IPS-20b (cell line): ENCODE results near the gene PCDHGA7.
A peak's percentile ranks its signal among the peaks of the same experiment; 100 is the strongest.
"Not testable (repeated sequence)": the region's sequence is repeated elsewhere in the genome, so short reads cannot be mapped to it uniquely, and the experiment has no call there.

Source experiments
- H3K27ac ChIP-seq: one replicate; pipeline ENCODE4 v1.5.1; 2013; ENCODE audit warnings: low read length
- H3K27me3 ChIP-seq: 2 replicates; pipeline ENCODE4 v1.6.1; 2013; ENCODE audit warnings: mild to moderate bottlenecking, low read length, inconsistent platforms; ENCODE audit not compliant: insufficient read depth
- H3K36me3 ChIP-seq: 2 replicates; pipeline ENCODE4 v1.6.1; 2013; ENCODE audit warnings: low read depth, mild to moderate bottlenecking, inconsistent platforms, low read length, moderate library complexity; ENCODE audit not compliant: insufficient read depth
- H3K4me1 ChIP-seq: 2 replicates; pipeline ENCODE4 v1.6.1; 2013; ENCODE audit warnings: mild to moderate bottlenecking, control low read depth, inconsistent platforms, low read length, moderate library complexity; ENCODE audit not compliant: insufficient read depth
- H3K4me3 ChIP-seq: 2 replicates; pipeline ENCODE4 v1.5.1; 2013; ENCODE audit warnings: mild to moderate bottlenecking, low read length, inconsistent platforms
- H3K9ac ChIP-seq: 2 replicates; pipeline ENCODE4 v1.6.1; 2013; ENCODE audit warnings: low read depth, mild to moderate bottlenecking, inconsistent platforms, low read length, moderate library complexity
- H3K9me3 ChIP-seq: 2 replicates; pipeline ENCODE4 v1.6.1; 2013; ENCODE audit warnings: mild to moderate bottlenecking, low read depth, low read length, inconsistent platforms; ENCODE audit not compliant: insufficient read depth

PCDHGA7 gene

GRCh38 chr5:141409598-141410306 is 27.2 kb downstream of the PCDHGA7 start:
- Histone ChIP-seq H3K36me3 (no peaks in the 10 kb centered on the region), H3K9me3 (peaks cover 27% of the 10 kb centered on the region), H3K27ac (no peak overlapping the region), H3K4me1 (no peaks in the 10 kb centered on the region), H3K27me3 (peaks cover 12% of the 10 kb centered on the region), H3K4me3 (no peak overlapping the region), H3K9ac (no peak overlapping the region)

GRCh38 chr5:141411575-141411974 is 29.0 kb downstream of the PCDHGA7 start:
- no peak overlapping the region for H3K27ac ChIP-seq

GRCh38 chr5:141412854-141413539 is 30.5 kb downstream of the PCDHGA7 start, which contains the start of gene PCDHGA10:
PCDHGA10 (plus strand) TSS chr5:141412987; CDS start chr5:141413176, 189 bp downstream.
- H3K36me3 ChIP-seq = no peaks in the 10 kb centered on the region

More at GRCh38 chr5:141411575-141411974, 29.0 kb downstream of the PCDHGA7 start:
- no peak overlapping the region for H3K9ac ChIP-seq
- H3K27me3 ChIP-seq = peaks cover 12% of the 10 kb centered on the region
- no peaks in the 10 kb centered on the region for H3K36me3 ChIP-seq
- H3K4me1 ChIP-seq = no peaks in the 10 kb centered on the region
- H3K4me3 ChIP-seq = no peak overlapping the region
- H3K9me3 ChIP-seq = peaks cover 27% of the 10 kb centered on the region

GRCh38 chr5:141413540-141414069 is 31.1 kb downstream of the PCDHGA7 start:
- Histone ChIP-seq H3K27me3 (peaks cover 17% of the 10 kb centered on the region), H3K9me3 (peaks cover 31% of the 10 kb centered on the region), H3K9ac (peak overlapping the region; percentile 77; the same call in 1 of the 2 replicates), H3K4me1 (no peaks in the 10 kb centered on the region), H3K36me3 (no peaks in the 10 kb centered on the region), H3K27ac (no peak overlapping the region), H3K4me3 (peak overlapping the region; percentile 78; the same call in 1 of the 2 replicates)

More at GRCh38 chr5:141412854-141413539, 30.5 kb downstream of the PCDHGA7 start, which contains the start of gene PCDHGA10:
- Histone ChIP-seq H3K9me3 (peaks cover 27% of the 10 kb centered on the region), H3K27ac (no peak within 1 kb of the TSS), H3K4me3 (peak within 1 kb of the TSS; percentile 78; the same call in 1 of the 2 replicates), H3K27me3 (peaks cover 13% of the 10 kb centered on the region), H3K9ac (peak within 1 kb of the TSS; percentile 77; the same call in 1 of the 2 replicates), H3K4me1 (no peaks in the 10 kb centered on the region)

DNA sequence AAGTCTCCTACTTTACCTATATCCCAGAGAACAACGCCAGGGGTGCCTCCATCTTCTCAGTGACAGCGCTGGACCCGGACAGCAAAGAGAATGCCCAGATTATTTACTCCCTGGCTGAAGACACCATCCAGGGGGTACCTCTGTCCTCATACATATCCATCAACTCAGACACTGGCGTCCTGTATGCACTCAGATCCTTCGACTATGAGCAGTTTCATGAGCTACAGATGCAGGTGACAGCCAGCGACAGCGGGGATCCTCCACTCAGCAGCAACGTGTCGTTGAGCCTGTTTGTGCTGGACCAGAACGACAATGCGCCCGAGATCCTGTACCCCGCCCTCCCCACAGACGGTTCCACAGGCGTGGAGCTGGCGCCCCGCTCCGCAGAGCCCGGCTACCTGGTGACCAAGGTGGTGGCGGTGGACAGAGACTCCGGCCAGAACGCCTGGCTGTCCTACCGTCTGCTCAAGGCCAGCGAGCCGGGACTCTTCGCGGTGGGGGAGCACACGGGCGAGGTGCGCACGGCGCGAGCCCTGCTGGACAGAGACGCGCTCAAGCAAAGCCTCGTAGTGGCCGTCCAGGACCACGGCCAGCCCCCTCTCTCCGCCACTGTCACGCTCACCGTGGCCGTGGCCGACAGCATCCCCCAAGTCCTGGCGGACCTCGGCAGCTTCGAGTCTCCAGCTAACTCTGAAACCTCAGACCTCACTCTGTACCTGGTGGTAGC is 32.2 kb downstream of the PCDHGA7 start:
- not testable (repeated sequence) for H3K4me1 ChIP-seq, H3K36me3 ChIP-seq, H3K9ac ChIP-seq, H3K4me3 ChIP-seq, H3K27ac ChIP-seq
- H3K9me3 ChIP-seq = peaks cover 30% of the 10 kb centered on the region
- peaks cover 13% of the 10 kb centered on the region for H3K27me3 ChIP-seq

- not testable (repeated sequence) for H3K4me1 ChIP-seq, H3K36me3 ChIP-seq, H3K4me3 ChIP-seq, H3K9ac ChIP-seq, H3K27ac ChIP-seq
- Histone ChIP-seq H3K27me3 (peaks cover 13% of the 10 kb centered on the region), H3K9me3 (peaks cover 35% of the 10 kb centered on the region)
Observed at GRCh38 chr5:141415275-141415618, 32.7 kb downstream of the PCDHGA7 start.

- Histone ChIP-seq H3K36me3 (peaks cover 26% of the 10 kb centered on the region; the same call in 1 of the 2 replicates), H3K27me3 (peaks cover 13% of the 10 kb centered on the region), H3K9ac (peak within 1 kb of the TSS; percentile 78), H3K4me3 (peak within 1 kb of the TSS; percentile 72), H3K9me3 (peaks cover 57% of the 10 kb centered on the region)
- not testable (repeated sequence) for H3K27ac ChIP-seq, H3K4me1 ChIP-seq
Observed at GRCh38 chr5:141417494-141418172, 35.1 kb downstream of the PCDHGA7 start, which contains the start of gene PCDHGB7. PCDHGB7 (plus strand) TSS chr5:141417677; CDS start chr5:141417860, 183 bp downstream.

DNA sequence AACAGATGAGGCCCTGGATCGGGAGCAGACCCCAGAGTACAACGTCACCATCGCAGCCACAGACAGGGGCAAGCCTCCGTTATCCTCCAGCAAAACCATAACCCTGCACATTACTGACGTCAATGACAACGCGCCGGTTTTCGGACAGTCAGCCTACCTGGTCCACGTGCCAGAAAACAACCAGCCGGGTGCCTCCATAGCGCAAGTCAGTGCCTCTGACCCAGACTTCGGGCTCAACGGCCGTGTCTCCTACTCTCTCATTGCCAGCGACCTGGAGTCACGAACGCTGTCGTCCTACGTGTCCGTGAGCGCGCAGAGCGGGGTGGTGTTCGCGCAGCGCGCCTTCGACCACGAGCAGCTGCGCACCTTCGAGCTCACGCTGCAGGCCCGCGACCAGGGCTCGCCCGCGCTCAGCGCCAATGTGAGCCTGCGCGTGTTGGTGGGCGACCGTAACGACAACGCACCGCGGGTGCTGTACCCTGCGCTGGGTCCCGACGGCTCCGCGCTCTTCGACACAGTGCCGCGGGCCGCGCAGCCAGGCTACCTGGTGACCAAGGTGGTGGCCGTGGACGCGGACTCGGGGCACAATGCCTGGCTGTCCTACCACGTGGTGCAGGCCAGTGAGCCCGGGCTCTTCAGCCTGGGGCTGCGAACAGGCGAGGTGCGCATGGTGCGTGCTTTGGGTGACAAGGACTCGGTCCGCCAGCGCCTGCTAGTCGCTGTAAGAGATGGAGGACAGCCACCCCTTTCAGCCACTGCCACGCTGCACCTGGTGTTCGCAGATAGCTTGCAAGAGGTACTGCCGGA is 36.7 kb downstream of the PCDHGA7 start:
- H3K27me3 ChIP-seq = peaks cover 13% of the 10 kb centered on the region
- H3K36me3 ChIP-seq = peaks cover 26% of the 10 kb centered on the region; the same call in 1 of the 2 replicates
- H3K4me1 ChIP-seq = no peaks in the 10 kb centered on the region
- H3K4me3 ChIP-seq = 0 out of 2 replicates have a peak overlapping the region, but pooled peaks have one; percentile 72
- no peak overlapping the region for H3K9ac ChIP-seq
- no peak overlapping the region for H3K27ac ChIP-seq
- peaks cover 57% of the 10 kb centered on the region for H3K9me3 ChIP-seq

- H3K9me3 ChIP-seq = peaks cover 69% of the 10 kb centered on the region
- no peaks in the 10 kb centered on the region for H3K4me1 ChIP-seq
- H3K27me3 ChIP-seq = peaks cover 13% of the 10 kb centered on the region
- peaks cover 28% of the 10 kb centered on the region; the same call in 1 of the 2 replicates for H3K36me3 ChIP-seq
- no peak within 1 kb of the TSS for H3K9ac ChIP-seq
- H3K27ac ChIP-seq = no peak within 1 kb of the TSS
- peak within 1 kb of the TSS; percentile 8; the same call in 1 of the 2 replicates for H3K4me3 ChIP-seq
Observed at GRCh38 chr5:141420855-141421488, 38.4 kb downstream of the PCDHGA7 start, which contains the start of gene PCDHGA11. PCDHGA11 (plus strand) TSS chr5:141421051; CDS start chr5:141421228, 177 bp downstream.

DNA sequence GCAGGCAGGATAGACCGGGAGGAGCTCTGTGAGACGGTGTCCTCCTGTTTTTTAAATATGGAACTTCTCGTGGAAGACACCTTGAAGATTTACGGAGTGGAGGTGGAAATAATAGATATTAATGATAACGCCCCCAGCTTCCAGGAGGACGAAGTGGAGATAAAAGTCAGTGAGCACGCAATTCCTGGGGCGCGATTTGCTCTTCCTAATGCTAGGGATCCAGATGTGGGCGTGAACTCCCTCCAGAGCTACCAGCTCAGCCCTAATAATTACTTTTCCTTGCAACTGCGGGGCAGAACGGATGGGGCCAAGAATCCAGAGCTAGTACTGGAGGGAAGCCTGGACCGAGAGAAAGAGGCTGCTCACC is 38.9 kb downstream of the PCDHGA7 start:
- no peak overlapping the region for H3K9ac ChIP-seq
- H3K4me1 ChIP-seq = no peaks in the 10 kb centered on the region
- peak overlapping the region; percentile 5; the same call in 1 of the 2 replicates for H3K4me3 ChIP-seq

More for the DNA sequence above, 38.9 kb downstream of the PCDHGA7 start:
- Histone ChIP-seq H3K27me3 (peaks cover 13% of the 10 kb centered on the region), H3K27ac (no peak overlapping the region), H3K9me3 (peaks cover 74% of the 10 kb centered on the region), H3K36me3 (peaks cover 32% of the 10 kb centered on the region; the same call in 1 of the 2 replicates)
